HEK293 (cell line): ENCODE measurements around the gene MRPS11.

Experiments
- CTCF ChIA-PET: fragments of 350-600 bp; formaldehyde crosslinking; extraction: SDS; loops from one replicate; lab custom pipeline; 2021; ENCODE audit warnings: antibody characterized with exemption; lab: Yijun Ruan, JAX
- POLR2A ChIA-PET: fragments of 300-600 bp; formaldehyde crosslinking; extraction: SDS; loops from one replicate; lab custom pipeline; 2020; ENCODE audit warnings: antibody characterized with exemption, inconsistent platforms; lab: Yijun Ruan, JAX
- H3K27ac ChIP-seq: fragments of 200-500 bp; sonication (Bioruptor generic); 2 replicates; pipeline ENCODE4 v1.5.1; 2014; ENCODE audit warnings: low read depth, low read length, control low read depth, inconsistent platforms; ENCODE audit errors: extremely low read depth
- H3K36me3 ChIP-seq, 2 experiments: fragments of 200-500 bp in 1 of 2; sonication (Bioruptor generic) in 1 of 2; 1 replicate in 1 of 2; 2 replicates in 1 of 2; pipeline ENCODE4 v1.5.1; 2014 to 2017; ENCODE audit warnings: inconsistent platforms in 2 of 2, low read length in 2 of 2; ENCODE audit not compliant: control insufficient read depth in 2 of 2, insufficient read depth in 1 of 2
- H3K4me1 ChIP-seq: fragments of 200-500 bp; sonication (Bioruptor generic); 2 replicates; pipeline ENCODE4 v1.5.1; 2014; ENCODE audit warnings: mild to moderate bottlenecking, low read length, inconsistent platforms; ENCODE audit not compliant: control insufficient read depth, insufficient read depth
- H3K4me3 ChIP-seq: 2 replicates; pipeline ENCODE4 v1.5.1; 2011; ENCODE audit warnings: low read depth, mild to moderate bottlenecking, control low read depth, low read length, moderate library complexity
- H3K9me3 ChIP-seq: fragments of 200-500 bp; sonication (Bioruptor generic); 2 replicates; pipeline ENCODE4 v1.5.1; 2014; ENCODE audit warnings: low read depth, low read length, inconsistent platforms; ENCODE audit not compliant: control insufficient read depth, insufficient read depth
- CTCF ChIP-seq: fragments of 450-650 bp; formaldehyde crosslinking; IDR thresholded peaks from 2 replicates; pipeline ENCODE4 v1.5.1; 2016; ENCODE audit warnings: missing biosample characterization, missing genetic modification characterization
- OVOL3 ChIP-seq: fragments of 450-650 bp; formaldehyde crosslinking; IDR thresholded peaks from 2 replicates; pipeline ENCODE4 v1.5.1; 2016; ENCODE audit warnings: missing biosample characterization, missing genetic modification characterization
- SCRT2 ChIP-seq: fragments of 450-650 bp; formaldehyde crosslinking; IDR thresholded peaks from 2 replicates; pipeline ENCODE4 v1.5.1; 2016; ENCODE audit warnings: missing biosample characterization, missing genetic modification characterization
- YY2 ChIP-seq: fragments of 450-650 bp; formaldehyde crosslinking; IDR thresholded peaks from 2 replicates; pipeline ENCODE4 v1.5.1; 2016; ENCODE audit warnings: missing biosample characterization, missing genetic modification characterization
- ZBTB26 ChIP-seq: fragments of 450-650 bp; formaldehyde crosslinking; optimal IDR thresholded peaks from 2 replicates; pipeline ENCODE3; 2016; ENCODE audit warnings: missing biosample characterization, mild to moderate bottlenecking, missing genetic modification characterization
- ZIC2 ChIP-seq: fragments of 450-650 bp; formaldehyde crosslinking; IDR thresholded peaks from 2 replicates; pipeline ENCODE4 v1.5.1; 2016; ENCODE audit warnings: missing biosample characterization, missing genetic modification characterization
- ZNF366 ChIP-seq: fragments of 450-650 bp; formaldehyde crosslinking; conservative IDR thresholded peaks from 2 replicates; pipeline ENCODE4 v1.5.1; 2016; ENCODE audit warnings: missing biosample characterization, missing genetic modification characterization
- ZNF488 ChIP-seq: fragments of 450-650 bp; formaldehyde crosslinking; IDR thresholded peaks from 2 replicates; pipeline ENCODE4 v1.5.1; 2016; ENCODE audit warnings: missing biosample characterization, missing genetic modification characterization
- ZNF596 ChIP-seq: fragments of 450-650 bp; IDR thresholded peaks from 2 replicates; pipeline ENCODE4 v1.5.0; 2018; ENCODE audit warnings: missing biosample characterization, mild to moderate bottlenecking, missing genetic modification characterization, moderate library complexity
- ZNF747 ChIP-seq: fragments of 450-650 bp; formaldehyde crosslinking; IDR thresholded peaks from 2 replicates; pipeline ENCODE4 v1.5.1; 2016; ENCODE audit warnings: missing biosample characterization, missing genetic modification characterization
- TF ChIP-seq, protein P1 (sequence below): fragments of 450-650 bp; formaldehyde crosslinking; IDR thresholded peaks from 2 replicates; pipeline ENCODE4 v1.5.1; 2016; ENCODE audit warnings: missing biosample characterization, missing genetic modification characterization

The MRPS11 gene

GRCh38 chr15:88482263-88482662 is 14.8 kb downstream of the MRPS11 start:
- Histone ChIP-seq H3K27ac (no peak overlapping the region), H3K4me3 (no peak overlapping the region), H3K9me3 (no peaks in the 10 kb centered on the region), H3K4me1 (no peaks in the 10 kb centered on the region), H3K36me3 (peaks cover 5 to 23% of the 10 kb centered on the region in 2 experiments)
- POLR2A ChIA-PET = no interaction called here
- no peak for TF ChIP-seq ZBTB26
- CTCF ChIA-PET = interaction anchor here (1.0 kb wide), 1 partner anchor 33 kb away, joined by 7 read pairs; no protein-coding TSS in a partner anchor

DNA sequence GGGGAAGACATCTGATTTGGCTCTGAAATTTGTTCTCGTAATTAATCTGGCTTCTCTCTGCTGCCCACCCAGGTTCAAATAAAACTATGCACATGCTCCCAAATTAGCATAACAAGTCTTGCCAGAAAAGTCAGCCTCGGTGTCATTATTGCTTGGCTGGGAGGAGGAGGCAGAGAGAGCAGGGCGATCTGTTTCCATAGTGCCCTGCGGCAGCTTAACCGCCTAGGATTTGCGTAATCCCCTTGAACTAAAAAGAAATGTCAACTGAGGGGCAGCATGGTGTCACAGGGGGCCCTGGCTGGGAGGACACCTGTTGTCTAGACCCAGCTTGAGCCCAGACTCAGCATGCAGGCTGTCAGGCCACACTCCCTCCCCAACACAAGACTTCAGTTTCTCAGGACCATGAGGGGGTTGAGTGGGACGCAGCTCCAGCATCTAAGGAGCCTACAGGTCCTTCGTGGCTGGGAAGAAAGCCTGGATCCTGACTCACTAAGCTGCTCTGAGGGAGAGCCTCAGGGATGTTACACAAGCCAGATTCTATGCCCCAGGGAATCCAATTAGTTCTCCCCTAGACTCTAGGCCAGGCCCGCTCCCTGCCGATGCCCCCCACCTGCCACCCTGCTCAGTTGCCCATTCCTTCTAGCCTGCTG is 17.3 kb downstream of the MRPS11 start:
- no peak overlapping the region for H3K27ac ChIP-seq
- H3K36me3 ChIP-seq = peaks cover 0 to under 1% of the 10 kb centered on the region in 2 experiments; a peak in 2 of 3 replicates
- TF ChIP-seq ZNF366 (tag by site-specific recombination) = no peak
- TF ChIP-seq SCRT2 (tag by site-specific recombination) = peak; percentile 64
- TF ChIP-seq ZIC2 = peak; percentile 96
- no peak for TF ChIP-seq OVOL3
- TF ChIP-seq, all 188 proteins: peak for 2
- no peaks in the 10 kb centered on the region for H3K4me1 ChIP-seq
- no peak overlapping the region for H3K4me3 ChIP-seq
- ChIA-PET POLR2A (no interaction called here), CTCF (interaction anchor here (0.7 to 1.1 kb wide), 3 partner anchors 130 to 338 kb away, joined by 4 read pairs; no protein-coding TSS in a partner anchor)
- H3K9me3 ChIP-seq = no peaks in the 10 kb centered on the region

GRCh38 chr15:88487178-88487795 is 19.8 kb downstream of the MRPS11 start:
- Histone ChIP-seq H3K9me3 (no peaks in the 10 kb centered on the region), H3K4me1 (no peaks in the 10 kb centered on the region), H3K36me3 (no peaks in the 10 kb centered on the region; a peak in 1 of 3 replicates), H3K4me3 (no peak overlapping the region), H3K27ac (no peak overlapping the region)
- CTCF ChIA-PET = interaction anchor here (1.0 kb wide), 1 partner anchor 128 kb away, joined by 3 read pairs; no protein-coding TSS in a partner anchor
- TF ChIP-seq ZIC2 (peak; percentile 47), ZNF488 (tag by site-specific recombination) (no peak)
- POLR2A ChIA-PET = no interaction called here

- no peak overlapping the region for H3K27ac ChIP-seq
- POLR2A ChIA-PET = no interaction called here
- TF ChIP-seq ZNF747 (tag by site-specific recombination) (no peak), ZNF596 (tag by site-specific recombination) (peak; percentile 74)
- TF ChIP-seq, all 188 proteins: peak for 1
- H3K9me3 ChIP-seq = no peaks in the 10 kb centered on the region
- H3K36me3 ChIP-seq = no peaks in the 10 kb centered on the region
- H3K4me3 ChIP-seq = no peak overlapping the region
- no peaks in the 10 kb centered on the region for H3K4me1 ChIP-seq
- CTCF ChIA-PET = interaction anchor here (1.1 to 2.1 kb wide), 3 partner anchors 13 to 127 kb away, joined by 3 to 10 read pairs (median 5); no protein-coding TSS in a partner anchor
These were observed 20.5 kb downstream of the MRPS11 start for GRCh38 chr15:88487796-88488523.

- H3K9me3 ChIP-seq = no peaks in the 10 kb centered on the region
- H3K27ac ChIP-seq = no peak overlapping the region
- ChIA-PET POLR2A (no interaction called here), CTCF (interaction anchor here (0.6 to 2.1 kb wide), 5 partner anchors 22 to 1946 kb away, joined by 3 to 10 read pairs (median 3); no protein-coding TSS in a partner anchor)
- H3K4me3 ChIP-seq = no peak overlapping the region
- no peaks in the 10 kb centered on the region for H3K4me1 ChIP-seq
- H3K36me3 ChIP-seq = no peaks in the 10 kb centered on the region
- TF ChIP-seq YY2 (tag by site-specific recombination) = no peak
- TF ChIP-seq CTCF (tag by site-specific recombination) = peak; percentile 42; the same call in 1 of the 2 replicates
- TF ChIP-seq, protein P1, sequence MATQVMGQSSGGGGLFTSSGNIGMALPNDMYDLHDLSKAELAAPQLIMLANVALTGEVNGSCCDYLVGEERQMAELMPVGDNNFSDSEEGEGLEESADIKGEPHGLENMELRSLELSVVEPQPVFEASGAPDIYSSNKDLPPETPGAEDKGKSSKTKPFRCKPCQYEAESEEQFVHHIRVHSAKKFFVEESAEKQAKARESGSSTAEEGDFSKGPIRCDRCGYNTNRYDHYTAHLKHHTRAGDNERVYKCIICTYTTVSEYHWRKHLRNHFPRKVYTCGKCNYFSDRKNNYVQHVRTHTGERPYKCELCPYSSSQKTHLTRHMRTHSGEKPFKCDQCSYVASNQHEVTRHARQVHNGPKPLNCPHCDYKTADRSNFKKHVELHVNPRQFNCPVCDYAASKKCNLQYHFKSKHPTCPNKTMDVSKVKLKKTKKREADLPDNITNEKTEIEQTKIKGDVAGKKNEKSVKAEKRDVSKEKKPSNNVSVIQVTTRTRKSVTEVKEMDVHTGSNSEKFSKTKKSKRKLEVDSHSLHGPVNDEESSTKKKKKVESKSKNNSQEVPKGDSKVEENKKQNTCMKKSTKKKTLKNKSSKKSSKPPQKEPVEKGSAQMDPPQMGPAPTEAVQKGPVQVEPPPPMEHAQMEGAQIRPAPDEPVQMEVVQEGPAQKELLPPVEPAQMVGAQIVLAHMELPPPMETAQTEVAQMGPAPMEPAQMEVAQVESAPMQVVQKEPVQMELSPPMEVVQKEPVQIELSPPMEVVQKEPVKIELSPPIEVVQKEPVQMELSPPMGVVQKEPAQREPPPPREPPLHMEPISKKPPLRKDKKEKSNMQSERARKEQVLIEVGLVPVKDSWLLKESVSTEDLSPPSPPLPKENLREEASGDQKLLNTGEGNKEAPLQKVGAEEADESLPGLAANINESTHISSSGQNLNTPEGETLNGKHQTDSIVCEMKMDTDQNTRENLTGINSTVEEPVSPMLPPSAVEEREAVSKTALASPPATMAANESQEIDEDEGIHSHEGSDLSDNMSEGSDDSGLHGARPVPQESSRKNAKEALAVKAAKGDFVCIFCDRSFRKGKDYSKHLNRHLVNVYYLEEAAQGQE (tag by site-specific recombination) = peak; percentile 73
These were observed 21.8 kb downstream of the MRPS11 start for GRCh38 chr15:88489321-88489720.
